H9 (cell line): ENCODE results near the gene KRT77. TPM values are rescaled to one million over a fixed set of nuclear protein-coding genes. Genes with fewer than 3 reads are reported as not detected.

Experiments
- DNase-seq: peaks from one replicate; pipeline ENCODE4 v3.0.0-alpha.2; 2017
- H2AFZ ChIP-seq: one replicate; pipeline ENCODE4 v1.6.1; 2013; ENCODE audit warnings: mild to moderate bottlenecking, low read length, control low read depth, moderate library complexity
- H2AK5ac ChIP-seq: 2 replicates; pipeline ENCODE4 v1.6.1; 2013; ENCODE audit warnings: low read length, control low read depth, mixed read lengths; ENCODE audit not compliant: insufficient read length
- H2BK120ac ChIP-seq: one replicate; pipeline ENCODE4 v1.6.1; 2013; ENCODE audit warnings: low read depth, mild to moderate bottlenecking, low read length, control low read depth, inconsistent platforms; ENCODE audit not compliant: poor library complexity, severe bottlenecking
- H2BK12ac ChIP-seq: 2 replicates; pipeline ENCODE4 v1.6.1; 2013; ENCODE audit warnings: low read length, control low read depth, mixed read lengths, low read depth; ENCODE audit not compliant: insufficient read length
- H2BK15ac ChIP-seq: 2 replicates; pipeline ENCODE4 v1.6.1; 2013; ENCODE audit warnings: low read depth, low read length, control low read depth
- H2BK20ac ChIP-seq: one replicate; pipeline ENCODE4 v1.6.1; 2013; ENCODE audit warnings: low read depth, mild to moderate bottlenecking, low read length, control low read depth, inconsistent platforms; ENCODE audit not compliant: poor library complexity, severe bottlenecking
- H2BK5ac ChIP-seq: 2 replicates; pipeline ENCODE4 v1.6.1; 2013; ENCODE audit warnings: low read length, control low read depth, mixed read lengths; ENCODE audit not compliant: insufficient read length
- H3K14ac ChIP-seq: 2 replicates; pipeline ENCODE4 v1.6.1; 2013; ENCODE audit warnings: low read length, control low read depth; ENCODE audit not compliant: insufficient read depth
- H3K18ac ChIP-seq: 2 replicates; pipeline ENCODE4 v1.6.1; 2013; ENCODE audit warnings: low read depth, mild to moderate bottlenecking, mixed read lengths, low read length, control low read depth; ENCODE audit not compliant: insufficient read length
- H3K23ac ChIP-seq: 2 replicates; pipeline ENCODE4 v1.6.1; 2013; ENCODE audit warnings: low read length, control low read depth, mixed read lengths, low read depth; ENCODE audit not compliant: insufficient read length
- H3K23me2 ChIP-seq: 2 replicates; pipeline ENCODE4 v1.6.1; 2013; ENCODE audit warnings: low read depth, mild to moderate bottlenecking, mixed read lengths, low read length, control low read depth; ENCODE audit not compliant: insufficient read length, poor library complexity, severe bottlenecking
- H3K27ac ChIP-seq: 2 replicates; pipeline ENCODE4 v1.5.1; 2013; ENCODE audit warnings: low read length, control low read depth, mixed read lengths, low read depth; ENCODE audit not compliant: insufficient read length
- H3K27me3 ChIP-seq: 2 replicates; pipeline ENCODE4 v1.6.1; 2013; ENCODE audit warnings: low read length, control low read depth, inconsistent platforms; ENCODE audit not compliant: insufficient read depth
- H3K4ac ChIP-seq: 2 replicates; pipeline ENCODE4 v1.6.1; 2013; ENCODE audit warnings: low read depth, mild to moderate bottlenecking, control low read depth, inconsistent platforms, low read length, moderate library complexity
- H3K4me1 ChIP-seq: 2 replicates; pipeline ENCODE4 v1.6.1; 2013; ENCODE audit warnings: low read length, control low read depth, inconsistent platforms; ENCODE audit not compliant: insufficient read depth
- H3K4me2 ChIP-seq: 2 replicates; pipeline ENCODE4 v1.6.1; 2013; ENCODE audit warnings: low read length, control low read depth, mixed read lengths; ENCODE audit not compliant: insufficient read length, insufficient read depth
- H3K56ac ChIP-seq: 2 replicates; pipeline ENCODE4 v1.6.1; 2013; ENCODE audit warnings: low read depth, mild to moderate bottlenecking, mixed read lengths, low read length, control low read depth; ENCODE audit not compliant: insufficient read length
- H3K79me1 ChIP-seq: 2 replicates; pipeline ENCODE4 v1.6.1; 2013; ENCODE audit warnings: low read depth, mild to moderate bottlenecking, moderate library complexity, low read length, control low read depth, inconsistent platforms; ENCODE audit not compliant: insufficient read depth, poor library complexity, severe bottlenecking
- H3K79me2 ChIP-seq: 2 replicates; pipeline ENCODE4 v1.6.1; 2013; ENCODE audit warnings: low read length, control low read depth, inconsistent platforms; ENCODE audit not compliant: insufficient read depth
- H3K9ac ChIP-seq: 2 replicates; pipeline ENCODE4 v1.6.1; 2013; ENCODE audit warnings: low read length, control low read depth, mixed read lengths; ENCODE audit not compliant: insufficient read length; ENCODE audit errors: extremely low read depth
- H3K9me3 ChIP-seq: one replicate; pipeline ENCODE4 v1.6.1; 2013; ENCODE audit warnings: low read depth, low read length, inconsistent platforms; ENCODE audit not compliant: control insufficient read depth
- H3T11ph ChIP-seq: one replicate; pipeline ENCODE4 v1.6.1; 2013; ENCODE audit warnings: mild to moderate bottlenecking, low read length, control low read depth, inconsistent platforms
- H4K20me1 ChIP-seq: one replicate; pipeline ENCODE4 v1.6.1; 2013; ENCODE audit not compliant: control insufficient read depth, insufficient read length, insufficient read depth
- H4K5ac ChIP-seq: 2 replicates; pipeline ENCODE4 v1.6.1; 2013; ENCODE audit warnings: low read depth, mild to moderate bottlenecking, mixed read lengths, low read length, control low read depth; ENCODE audit not compliant: insufficient read length
- H4K8ac ChIP-seq: replicated peaks from 2 replicates; pipeline ENCODE4 v1.6.1; 2013; ENCODE audit warnings: low read length, control low read depth, mixed read lengths, low read depth; ENCODE audit not compliant: insufficient read length
- H4K91ac ChIP-seq: 2 replicates; pipeline ENCODE4 v1.6.1; 2013; ENCODE audit warnings: low read depth, mild to moderate bottlenecking, moderate library complexity, mixed read lengths, low read length, control low read depth; ENCODE audit not compliant: insufficient read length
- H3K27ac Mint-ChIP-seq, 3 experiments: 2 replicates in 2 of 3; 3 replicates in 1 of 3; pipeline ENCODE4 v1.8.0; 2020 to 2021; ENCODE audit warnings: mixed read lengths in 3 of 3, mild to moderate bottlenecking in 1 of 3, moderate library complexity in 1 of 3
- H3K27me3 Mint-ChIP-seq: 2 replicates; pipeline ENCODE4 v1.8.0; 2021; ENCODE audit warnings: low read depth, mild to moderate bottlenecking, moderate library complexity, mixed read lengths
- H3K36me3 Mint-ChIP-seq, 3 experiments: 2 replicates in 2 of 3; 3 replicates in 1 of 3; pipeline ENCODE4 v1.8.0; 2020 to 2021; ENCODE audit warnings: low read depth in 3 of 3, mixed read lengths in 3 of 3; ENCODE audit not compliant: insufficient read depth in 1 of 3
- H3K4me1 Mint-ChIP-seq, 2 experiments: 2 replicates each; pipeline ENCODE4 v1.8.0; 2020; ENCODE audit warnings: mixed read lengths in 2 of 2
- H3K4me3 Mint-ChIP-seq, 2 experiments: 2 replicates in 1 of 2; 3 replicates in 1 of 2; pipeline ENCODE4 v1.8.0; 2020 to 2021; ENCODE audit warnings: mild to moderate bottlenecking in 2 of 2, mixed read lengths in 2 of 2, moderate library complexity in 1 of 2
- H3K9me3 Mint-ChIP-seq, 2 experiments: 2 replicates in 1 of 2; 3 replicates in 1 of 2; pipeline ENCODE4 v1.8.0; 2020; ENCODE audit warnings: mild to moderate bottlenecking in 2 of 2, mixed read lengths in 2 of 2, moderate library complexity in 1 of 2
- CTCF ChIP-seq: fragments of 200-600 bp; sonication (generic); conservative IDR thresholded peaks from 3 replicates; pipeline ENCODE4 v1.8.0; 2021; ENCODE audit warnings: antibody characterized with exemption, mild to moderate bottlenecking
- WGBS: extraction: QIAGEN DNeasy Blood & Tissue Kit; methylation state at CpG from one replicate; pipeline ENCODE4 v1.1.7; 2013; ENCODE audit warnings: missing lambda C conversion rate, low lambda C conversion rate, mixed read lengths; ENCODE audit not compliant: insufficient read length; ENCODE audit errors: extremely low coverage; 5-methylcytosine and 5-hydroxymethylcytosine counted together
- total RNA-seq: library from RNA; stranded (reverse); gene quantifications from 2 replicates; pipeline ENCODE4 v1.2.1, GENCODE V29; 2021

Gene KRT77
- total RNA-seq, 1 experiment from 2014 or later, result not detected

GRCh38 chr12:52659951-52660350 is 43.4 kb downstream of the KRT77 start:
- Histone ChIP-seq H4K91ac (no peak overlapping the region), H3K23me2 (no peaks in the 10 kb centered on the region), H3K4me2 (no peak overlapping the region), H3K56ac (no peak overlapping the region), H4K8ac (no peak overlapping the region), H2BK120ac (no peak overlapping the region), H2BK5ac (no peak overlapping the region), H3K4me1 (no peaks in the 10 kb centered on the region), H3K27ac (no peak overlapping the region), H2BK12ac (no peak overlapping the region), H3K4ac (no peak overlapping the region), H3T11ph (no peak overlapping the region), H2BK15ac (no peak overlapping the region), H3K18ac (no peak overlapping the region), H3K14ac (no peak overlapping the region; the same call in 1 of the 2 replicates), H3K79me2 (no peaks in the 10 kb centered on the region), H3K27me3 (no peaks in the 10 kb centered on the region), H3K79me1 (no peaks in the 10 kb centered on the region), H3K9ac (no peak overlapping the region), H4K20me1 (peaks cover 2% of the 10 kb centered on the region), H4K5ac (no peak overlapping the region), H2BK20ac (no peak overlapping the region), H2AFZ (no peak overlapping the region), H3K9me3 (no peaks in the 10 kb centered on the region), H2AK5ac (no peak overlapping the region), H3K23ac (no peak overlapping the region)
- H3K9me3 Mint-ChIP-seq, result no peaks in the 10 kb centered on the region
- no peak overlapping the region for H3K27ac Mint-ChIP-seq
- H3K4me1 Mint-ChIP-seq, result peaks cover 0 to 4% of the 10 kb centered on the region in 2 experiments; a peak in 2 of 4 replicates
- H3K27me3 Mint-ChIP-seq, result peaks cover 19% of the 10 kb centered on the region
- no peak overlapping the region for H3K4me3 Mint-ChIP-seq
- peak; percentile 20 for DNase-seq
- WGBS, result no CpG with 5 or more reads among the region's 4 CpGs
- no peak for TF ChIP-seq CTCF
- H3K36me3 Mint-ChIP-seq, result no peaks in the 10 kb centered on the region
